CD4-positive, alpha-beta T cell treated with Interleukin-1 beta for 1 hour (primary cell): ENCODE data around the gene UBAC2.

Source experiments
- DNase-seq, 2 donors: peaks; one replicate each; pipeline ENCODE4 v3.0.0-alpha.2; 2020 to 2022

UBAC2 gene

GRCh38 chr13:99273128-99273527 is 72.5 kb downstream of the UBAC2 start:
- DNase-seq: peak; percentile 30 to 66

- DNase-seq: peak; percentile 38 to 55
Observed at GRCh38 chr13:99275093-99275469, 74.4 kb downstream of the UBAC2 start.

- DNase-seq: no peak
Observed at GRCh38 chr13:99276706-99277105, 76.1 kb downstream of the UBAC2 start.

GRCh38 chr13:99277629-99278028 is 77.0 kb downstream of the UBAC2 start:
- peak in 1 of 2 donors; percentile 43 for DNase-seq

- no peak for DNase-seq
Observed at GRCh38 chr13:99278200-99278599, 77.5 kb downstream of the UBAC2 start.

GRCh38 chr13:99278843-99279242 is 78.2 kb downstream of the UBAC2 start:
- DNase-seq: no peak

- DNase-seq: no peak
Observed at GRCh38 chr13:99279637-99280036, 79.0 kb downstream of the UBAC2 start.

- DNase-seq: peak in 1 of 2 donors; percentile 43
Observed at GRCh38 chr13:99280166-99280565, 79.5 kb downstream of the UBAC2 start.

- peak; percentile 80 to 88 for DNase-seq
Observed at GRCh38 chr13:99281811-99282263, 81.2 kb downstream of the UBAC2 start.

GRCh38 chr13:99282264-99283231 is 81.9 kb downstream of the UBAC2 start:
- DNase-seq: peak in 1 of 2 donors; percentile 60

- no peak for DNase-seq
Observed at GRCh38 chr13:99285432-99286182, 85.0 kb downstream of the UBAC2 start.

GRCh38 chr13:99287551-99287950 is 86.9 kb downstream of the UBAC2 start:
- DNase-seq: no peak

GRCh38 chr13:99288089-99288488 is 87.4 kb downstream of the UBAC2 start:
- DNase-seq: no peak

GRCh38 chr13:99289271-99289670 is 88.6 kb downstream of the UBAC2 start:
- DNase-seq: no peak

GRCh38 chr13:99289674-99290337 is 89.2 kb downstream of the UBAC2 start:
- peak; percentile 59 to 71 for DNase-seq

GRCh38 chr13:99290894-99291293 is 90.2 kb downstream of the UBAC2 start:
- DNase-seq: no peak

- no peak for DNase-seq
Observed at GRCh38 chr13:99293178-99293577, 92.5 kb downstream of the UBAC2 start.

GRCh38 chr13:99294198-99294597 is 93.5 kb downstream of the UBAC2 start:
- no peak for DNase-seq

GRCh38 chr13:99294958-99295357 is 94.3 kb downstream of the UBAC2 start:
- DNase-seq: no peak

GRCh38 chr13:99295488-99296252 is 95.0 kb downstream of the UBAC2 start:
- DNase-seq: no peak

- DNase-seq: peak in 1 of 2 donors; percentile 58
Observed at GRCh38 chr13:99296398-99296797, 95.7 kb downstream of the UBAC2 start.

- DNase-seq: no peak
Observed at GRCh38 chr13:99297331-99297730, 96.7 kb downstream of the UBAC2 start.
